Motor neuron (in vitro differentiated cells): ENCODE results near the gene CRCP. TPM values are rescaled to one million over a fixed set of nuclear protein-coding genes. Genes with fewer than 3 reads are reported as not detected.
"Not testable (repeated sequence)": the region's sequence is repeated elsewhere in the genome, so short reads cannot be mapped to it uniquely, and the experiment has no call there.

Experiments used
- ATAC-seq, 8 experiments: fragments of 200-7000 bp; cut with Tn5 transposase; replicated peaks in 6 of 8; 2 replicates each; pipeline ENCODE4 v1.8.0; 2021; ENCODE audit warnings: mild to moderate bottlenecking in 8 of 8, moderate library complexity in 8 of 8
- H3K27ac ChIP-seq, 2 donors: fragments of 250-450 bp; sonication (Bioruptor Pico); 2 replicates each; pipeline ENCODE4 v1.9.0; 2021; ENCODE audit warnings: antibody characterized with exemption in 2 of 2, mild to moderate bottlenecking in 2 of 2, moderate library complexity in 1 of 2
- H3K4me1 ChIP-seq, 2 donors: fragments of 250-450 bp; sonication (Bioruptor Pico); replicated peaks in 1 of 2; 2 replicates each; pipeline ENCODE4 v1.6.1; 2021; ENCODE audit warnings: antibody characterized with exemption in 2 of 2, mild to moderate bottlenecking in 2 of 2, moderate library complexity in 1 of 2
- H3K4me3 ChIP-seq, 5 donors: fragments of 250-450 bp; sonication (Bioruptor Pico); 2 replicates each; pipeline ENCODE4 v1.9.0; 2021; ENCODE audit warnings: antibody characterized with exemption in 5 of 5, mild to moderate bottlenecking in 5 of 5, moderate library complexity in 4 of 5
- whole genome bisulfite sequencing, 10 experiments: fragments of 450-650 bp; shearing (Covaris generic); methylation state at CpG; one replicate each; pipeline ENCODE4 v1.0.0; 2022; 5-methylcytosine and 5-hydroxymethylcytosine counted together
- in situ Hi-C, 9 experiments: fragments of 400-800 bp; cut with MboI; loops; one replicate each; pipeline ENCODE4 v1.15.0; 2021; ENCODE audit warnings: low sequenced_read_pairs in 9 of 9, low pct_unique_long_range_greater_than_20kb in 2 of 9; ENCODE audit not compliant: unreplicated experiment in 9 of 9
- total RNA-seq, 8 experiments: library from RNA; unstranded; fragments of 300-600 nt; gene quantifications; 2 replicates each; pipeline versions ENCODE4 v1.2.3 to v1.2.4, GENCODE V29; 2022

Gene CRCP
- total RNA-seq, 8 experiments from 2014 or later: 16.3 to 34.0 (median 21.4) TPM

GRCh38 chr7:66146701-66147100, 32.1 kb downstream of the CRCP start:
- H3K27ac ChIP-seq: peak overlapping the region in 1 of 2 donors; percentile 72

DNA sequence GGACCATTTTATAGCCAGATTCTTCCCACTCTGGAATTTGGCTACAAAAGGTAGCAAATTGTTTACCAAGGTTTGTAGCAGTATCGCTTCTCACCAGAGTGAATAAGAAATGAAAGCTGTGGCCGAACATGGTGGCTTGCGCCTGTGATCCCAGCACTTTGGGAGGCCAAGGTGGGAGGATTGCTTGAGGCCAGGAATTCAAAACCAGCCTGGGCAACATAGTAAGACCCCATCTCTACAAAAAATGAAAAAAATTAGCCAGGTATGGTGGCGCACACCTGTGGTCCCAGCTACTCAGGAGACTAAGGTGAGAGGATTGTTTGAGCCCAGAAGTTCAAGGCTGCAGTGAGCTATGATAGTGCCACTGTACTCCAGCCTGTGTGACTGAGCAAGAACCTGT, 33.0 kb downstream of the CRCP start:
- in situ Hi-C loops: not testable (repeated sequence)
- 89 to 100% (median 98%) methylated on average over 1 to 4 of the region's 4 CpGs; no CpG with 5 or more reads in 4 of the 10 experiments for WGBS, 10 experiments
- H3K27ac ChIP-seq: peak overlapping the region in 1 of 2 donors; percentile 72

More at GRCh38 chr7:66146701-66147100, 32.1 kb downstream of the CRCP start:
- in situ Hi-C loops: no loop called here
- Histone ChIP-seq H3K4me1 (peaks cover 0 to 21% of the 10 kb centered on the region in 2 donors), H3K4me3 (no peak overlapping the region)
- WGBS, 10 experiments: 29 to 100% (median 80%) methylated on average over 1 to 5 of the region's 5 CpGs; no CpG with 5 or more reads in 2 of the 10 experiments
- peak in 3 of 8 experiments; percentile 19 to 50 (median 30) for ATAC-seq

DNA sequence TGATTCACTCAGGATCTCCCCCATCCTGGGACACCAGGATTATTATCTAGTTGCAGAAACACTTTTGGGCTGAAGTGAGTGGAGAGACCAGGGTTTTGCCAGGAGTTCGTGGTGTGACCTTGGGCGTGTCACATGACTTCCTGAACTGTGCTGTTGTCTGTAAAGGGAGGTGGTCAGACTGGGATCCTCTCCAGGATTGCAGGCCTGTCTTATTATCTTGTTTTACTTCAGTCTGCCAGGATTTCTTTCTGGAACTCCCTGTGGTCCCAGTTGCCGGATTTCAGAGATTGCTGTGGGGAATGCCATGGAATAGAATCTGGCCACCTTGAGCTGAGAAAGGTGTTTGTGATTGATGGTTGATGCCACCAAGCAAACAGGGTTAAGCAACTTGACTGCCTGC, 35.8 kb downstream of the CRCP start:
- Histone ChIP-seq H3K4me3 (no peak overlapping the region), H3K4me1 (peaks cover 0 to 16% of the 10 kb centered on the region in 2 donors), H3K27ac (no peak overlapping the region)
- WGBS, 10 experiments: 67 to 100% (median 86%) methylated on average over 1 to 2 of the region's 3 CpGs; no CpG with 5 or more reads in 7 of the 10 experiments
- ATAC-seq: peak in 2 of 8 experiments; percentile 38 to 50
- in situ Hi-C loops: no loop called here

More for the DNA sequence above, 33.0 kb downstream of the CRCP start:
- ATAC-seq, H3K4me3 ChIP-seq: not testable (repeated sequence)
- H3K4me1 ChIP-seq: peaks cover 0 to 21% of the 10 kb centered on the region in 2 donors

DNA sequence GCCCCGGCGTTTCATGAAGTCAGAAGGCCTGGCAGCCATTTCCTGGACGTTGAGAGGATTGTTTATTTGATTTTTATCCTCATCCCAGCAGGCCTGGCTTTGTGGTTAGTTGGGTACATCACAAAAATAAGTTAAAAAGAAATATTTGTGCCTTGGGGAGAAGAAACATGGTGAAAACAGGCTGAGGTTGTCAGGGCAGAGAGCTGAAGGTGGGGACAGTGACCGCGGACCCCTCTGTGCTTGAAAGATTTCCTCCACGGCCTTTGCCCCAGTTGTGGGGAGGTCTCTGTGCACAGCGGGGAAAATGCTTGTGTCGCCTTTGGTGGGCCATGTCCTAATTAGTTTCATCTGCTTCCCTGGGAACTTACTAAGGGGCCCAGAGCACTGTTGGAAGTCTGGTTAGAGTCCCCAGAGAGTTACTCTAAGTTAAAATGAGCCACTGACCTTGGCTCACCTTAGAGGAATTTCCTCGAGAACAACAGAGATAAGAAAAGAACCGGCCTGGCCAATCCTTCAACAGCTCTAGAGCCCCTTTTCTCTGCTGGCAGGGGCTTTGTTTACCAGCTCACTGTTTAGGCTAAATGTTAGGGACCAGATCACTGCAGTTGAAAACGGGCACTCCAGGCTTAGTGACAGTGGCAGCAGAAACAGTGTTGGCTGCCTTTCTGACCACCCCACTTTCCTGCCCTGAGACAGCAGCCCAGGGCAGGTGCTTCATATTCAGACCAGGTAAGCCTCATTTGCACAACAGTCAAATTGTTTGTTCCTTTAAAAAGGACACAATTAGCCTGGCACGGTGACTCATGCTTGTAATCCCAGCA, 37.9 kb downstream of the CRCP start:
- H3K4me3 ChIP-seq: no peak overlapping the region
- 13 to 92% (median 65%) methylated on average over 1 to 10 of the region's 12 CpGs; no CpG with 5 or more reads in 3 of the 10 experiments for WGBS, 10 experiments
- ATAC-seq: no peak
- no peak overlapping the region for H3K27ac ChIP-seq
- H3K4me1 ChIP-seq: peaks cover 0 to 7% of the 10 kb centered on the region in 2 donors
- in situ Hi-C loops: no loop called here

GRCh38 chr7:66153691-66154090, 39.0 kb downstream of the CRCP start:
- WGBS, 10 experiments: 87 to 100% (median 98%) methylated on average over 1 to 10 of the region's 11 CpGs; no CpG with 5 or more reads in 3 of the 10 experiments

GRCh38 chr7:66156035-66156434, 41.4 kb downstream of the CRCP start:
- in situ Hi-C loops, H3K4me3 ChIP-seq, ATAC-seq, H3K4me1 ChIP-seq, H3K27ac ChIP-seq: not testable (repeated sequence)
- 93 to 100% (median 98%) methylated on average over 3 to 7 of the region's 7 CpGs; no CpG with 5 or more reads in 3 of the 10 experiments for WGBS, 10 experiments

More at GRCh38 chr7:66153691-66154090, 39.0 kb downstream of the CRCP start:
- no peaks in the 10 kb centered on the region for H3K4me1 ChIP-seq
- no peak overlapping the region for H3K4me3 ChIP-seq
- ATAC-seq: no peak
- in situ Hi-C loops: no loop called here
- H3K27ac ChIP-seq: no peak overlapping the region

- H3K27ac ChIP-seq: no peak overlapping the region
- H3K4me1 ChIP-seq: no peaks in the 10 kb centered on the region
- 80 to 100% (median 87%) methylated on average over 1 to 2 of the region's 3 CpGs; no CpG with 5 or more reads in 6 of the 10 experiments for WGBS, 10 experiments
- in situ Hi-C loops: no loop called here
- ATAC-seq: peak in 2 of 8 experiments; percentile 52 to 75
- no peak overlapping the region for H3K4me3 ChIP-seq
These were observed 42.4 kb downstream of the CRCP start for GRCh38 chr7:66157060-66157459.

GRCh38 chr7:66162622-66163021, 48.0 kb downstream of the CRCP start:
- Histone ChIP-seq H3K4me1 (no peaks in the 10 kb centered on the region), H3K27ac (no peak overlapping the region), H3K4me3 (no peak overlapping the region)
- WGBS, 10 experiments: 20 to 91% (median 80%) methylated on average over 1 to 4 of the region's 4 CpGs; no CpG with 5 or more reads in 4 of the 10 experiments
- in situ Hi-C loops: no loop called here
- ATAC-seq: no peak

- WGBS, 10 experiments: 100% methylated on average over 1 of the region's 1 CpG; no CpG with 5 or more reads in 7 of the 10 experiments
- in situ Hi-C loops: no loop called here
- H3K4me3 ChIP-seq: no peak overlapping the region
These were observed 48.6 kb downstream of the CRCP start for GRCh38 chr7:66163186-66163610.

GRCh38 chr7:66164356-66164755, 49.7 kb downstream of the CRCP start:
- Histone ChIP-seq H3K27ac (no peak overlapping the region), H3K4me1 (no peaks in the 10 kb centered on the region), H3K4me3 (no peak overlapping the region)
- no peak for ATAC-seq
- in situ Hi-C loops: no loop called here
- 55 to 100% (median 87%) methylated on average over 2 to 7 of the region's 7 CpGs; no CpG with 5 or more reads in 2 of the 10 experiments for WGBS, 10 experiments

More at GRCh38 chr7:66163186-66163610, 48.6 kb downstream of the CRCP start:
- H3K4me1 ChIP-seq: no peaks in the 10 kb centered on the region
- H3K27ac ChIP-seq: no peak overlapping the region
- ATAC-seq: no peak

- H3K4me1 ChIP-seq: peaks cover 0 to 4% of the 10 kb centered on the region in 2 donors
- H3K4me3 ChIP-seq: no peak overlapping the region
- in situ Hi-C loops: no loop called here
- ATAC-seq: peak in 6 of 8 experiments; percentile 13 to 86 (median 31)
- 0 to 94% (median 51%) methylated on average over 1 to 7 of the region's 7 CpGs; no CpG with 5 or more reads in 2 of the 10 experiments for WGBS, 10 experiments
- H3K27ac ChIP-seq: no peak overlapping the region
These were observed 53.2 kb downstream of the CRCP start for GRCh38 chr7:66167773-66168387.

GRCh38 chr7:66169616-66170015, 55.0 kb downstream of the CRCP start:
- H3K4me1 ChIP-seq: peaks cover under 1 to 4% of the 10 kb centered on the region in 2 donors
- H3K4me3 ChIP-seq: no peak overlapping the region
- in situ Hi-C loops: no loop called here
- H3K27ac ChIP-seq: no peak overlapping the region
- 70 to 100% (median 92%) methylated on average over 1 to 2 of the region's 2 CpGs; no CpG with 5 or more reads in 5 of the 10 experiments for WGBS, 10 experiments
- no peak for ATAC-seq
